Endometrial microvascular endothelial cells (primary cell): ENCODE results near the gene CCDC12. TPM values are rescaled to one million over a fixed set of nuclear protein-coding genes. Genes with fewer than 3 reads are reported as not detected.

Experiments used
- in situ Hi-C: cut with HindIII; loops from 2 replicates; pipeline ENCODE4 v1.10.0; 2017; ENCODE audit warnings: low sequenced_read_pairs, low pct_unique_long_range_greater_than_20kb; ENCODE audit errors: inconsistent ontology term
- total RNA-seq: library from RNA; depleted of rRNA; stranded (reverse); fragments of >200 nt; gene quantifications from one replicate; pipeline ENCODE4 v1.2.3, GENCODE V29; 2015; ENCODE audit errors: inconsistent ontology term

Gene CCDC12
- total RNA-seq, 1 donor from 2014 or later, result 27.0 TPM

DNA sequence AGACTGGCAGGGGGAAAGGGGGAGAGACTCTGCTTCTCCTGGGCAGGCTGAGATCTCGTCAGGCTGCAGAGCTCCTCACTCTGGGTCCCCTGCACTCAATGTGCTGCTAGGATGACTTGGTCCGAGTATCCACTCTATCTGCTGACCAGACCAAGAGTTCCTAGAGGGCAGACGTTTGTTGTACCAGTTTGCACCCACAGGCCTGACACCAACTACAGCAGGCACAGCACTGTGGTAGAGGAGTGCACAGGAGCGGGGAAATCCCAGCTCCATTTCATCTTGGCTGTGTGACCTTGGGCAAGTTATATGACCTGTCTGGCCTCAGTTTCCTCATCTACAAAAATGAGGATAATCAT is 29.0 kb downstream of the CCDC12 start:
- in situ Hi-C loops, result no loop called here

DNA sequence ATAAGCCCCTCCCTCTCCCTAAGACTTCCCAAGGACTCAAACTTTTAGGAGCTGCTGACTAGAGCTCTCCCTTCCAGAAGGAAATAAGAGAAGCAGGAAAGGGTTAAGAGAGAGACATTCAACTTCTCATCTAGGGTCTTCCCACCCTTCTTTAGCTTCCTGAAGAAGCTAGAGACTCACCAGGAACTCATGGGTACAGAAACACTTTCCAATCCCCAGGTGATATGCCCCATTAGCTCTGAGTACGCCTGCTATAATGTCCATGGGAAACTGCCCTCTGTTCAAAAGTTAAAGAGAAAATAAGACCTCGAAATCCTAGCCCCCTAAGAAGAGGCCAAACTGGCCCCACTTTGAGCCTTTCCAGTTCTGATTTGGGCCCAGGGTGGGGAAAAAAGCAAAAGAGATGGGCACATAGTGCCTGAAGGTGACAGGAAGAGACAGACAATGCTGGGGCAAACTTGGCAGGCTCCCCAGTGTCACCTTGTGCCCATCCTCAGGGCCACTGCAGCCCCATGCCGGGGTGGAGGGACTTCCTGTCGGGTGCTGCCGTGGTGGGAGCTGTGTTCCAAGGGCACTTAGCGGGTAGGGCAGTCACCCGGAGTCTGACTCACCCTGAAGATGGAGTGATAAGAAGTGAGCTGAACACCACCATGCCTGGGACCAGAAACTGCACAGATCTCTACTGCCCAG is 29.5 kb downstream of the CCDC12 start:
- in situ Hi-C loops, result no loop called here

DNA sequence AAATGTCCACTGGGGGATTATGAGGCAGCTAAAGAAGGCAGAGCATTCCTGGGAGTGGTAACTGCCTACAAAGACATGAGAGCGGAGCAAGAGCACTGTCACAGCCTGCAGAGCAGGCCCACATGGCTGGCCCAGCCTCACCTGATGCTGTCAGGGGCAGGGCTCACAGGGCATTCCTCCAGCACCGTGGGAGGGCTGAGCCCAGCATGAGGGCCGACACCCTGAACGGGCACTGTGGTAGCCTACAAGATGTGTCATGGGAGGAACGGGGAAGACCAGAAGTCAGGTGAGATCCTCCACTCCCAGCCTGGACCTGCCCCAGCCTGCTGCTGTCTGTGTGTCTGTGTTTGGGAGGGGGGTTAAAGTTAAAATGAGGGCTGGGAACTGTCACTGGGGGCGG is 30.1 kb downstream of the CCDC12 start:
- in situ Hi-C loops, result no loop called here

DNA sequence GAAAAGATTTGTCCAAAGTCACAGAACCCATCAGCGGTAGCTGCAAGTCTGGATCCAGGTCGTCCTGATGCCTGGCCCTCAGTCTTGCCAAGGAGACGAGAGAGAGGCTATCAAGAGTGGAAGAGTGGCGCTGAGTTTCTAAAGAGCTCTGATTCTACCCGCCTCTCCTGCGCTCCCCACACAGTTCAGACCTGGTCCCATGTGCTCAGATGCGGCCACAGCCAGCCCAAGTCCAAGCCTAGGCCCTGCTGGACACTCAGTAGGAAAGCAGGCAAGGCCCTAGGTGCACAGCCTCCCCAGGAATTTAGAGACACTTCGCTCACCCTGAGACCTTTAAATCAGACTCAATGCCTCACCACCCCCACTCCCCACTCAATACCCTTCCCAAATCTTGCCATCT is 32.4 kb downstream of the CCDC12 start:
- in situ Hi-C loops, result no loop called here

DNA sequence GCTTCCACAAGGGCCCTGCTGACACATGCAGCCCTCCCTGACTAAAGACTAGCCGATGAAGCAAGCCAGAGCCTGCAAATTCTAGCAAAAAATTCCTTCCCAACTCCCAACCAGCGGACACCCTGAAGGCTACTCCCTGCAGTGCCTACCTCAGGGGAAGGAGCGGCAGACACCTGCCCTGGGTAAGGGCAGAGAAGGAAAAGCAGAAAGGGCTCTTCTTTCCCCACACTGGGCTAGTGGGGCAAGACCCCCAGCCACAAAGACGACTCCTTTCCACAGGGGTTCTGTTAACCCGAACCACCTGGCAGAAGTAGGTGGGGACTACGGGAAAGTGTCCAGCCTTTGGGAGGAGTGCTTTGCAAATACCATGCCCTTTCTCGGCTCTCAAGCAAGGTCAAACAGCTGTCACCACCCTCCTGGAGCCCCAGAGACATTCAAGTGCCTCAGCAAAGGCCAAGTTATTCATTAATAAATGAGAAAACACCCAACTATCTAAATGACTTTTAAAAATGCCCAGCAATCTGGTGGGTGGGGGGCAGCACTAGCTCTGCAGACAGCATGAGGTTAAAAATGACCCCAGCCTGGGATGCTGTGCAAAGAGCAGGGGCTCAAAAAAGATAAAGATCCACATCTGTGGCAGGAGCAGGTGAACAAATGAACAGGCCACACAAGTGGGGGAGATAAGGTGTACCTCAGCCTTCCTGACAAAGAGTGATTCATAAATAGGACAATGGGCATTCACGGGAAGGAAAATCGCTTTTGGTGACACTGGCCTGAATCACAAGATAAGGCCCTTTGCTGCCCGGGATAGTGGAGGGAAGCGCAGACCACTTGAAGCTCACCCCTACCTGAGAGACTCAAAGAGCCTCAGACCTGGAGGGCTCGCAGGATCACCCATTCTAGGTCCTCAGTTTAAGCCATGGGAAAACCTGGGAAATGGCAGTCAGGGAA is 33.0 kb downstream of the CCDC12 start:
- in situ Hi-C loops, result no loop called here

DNA sequence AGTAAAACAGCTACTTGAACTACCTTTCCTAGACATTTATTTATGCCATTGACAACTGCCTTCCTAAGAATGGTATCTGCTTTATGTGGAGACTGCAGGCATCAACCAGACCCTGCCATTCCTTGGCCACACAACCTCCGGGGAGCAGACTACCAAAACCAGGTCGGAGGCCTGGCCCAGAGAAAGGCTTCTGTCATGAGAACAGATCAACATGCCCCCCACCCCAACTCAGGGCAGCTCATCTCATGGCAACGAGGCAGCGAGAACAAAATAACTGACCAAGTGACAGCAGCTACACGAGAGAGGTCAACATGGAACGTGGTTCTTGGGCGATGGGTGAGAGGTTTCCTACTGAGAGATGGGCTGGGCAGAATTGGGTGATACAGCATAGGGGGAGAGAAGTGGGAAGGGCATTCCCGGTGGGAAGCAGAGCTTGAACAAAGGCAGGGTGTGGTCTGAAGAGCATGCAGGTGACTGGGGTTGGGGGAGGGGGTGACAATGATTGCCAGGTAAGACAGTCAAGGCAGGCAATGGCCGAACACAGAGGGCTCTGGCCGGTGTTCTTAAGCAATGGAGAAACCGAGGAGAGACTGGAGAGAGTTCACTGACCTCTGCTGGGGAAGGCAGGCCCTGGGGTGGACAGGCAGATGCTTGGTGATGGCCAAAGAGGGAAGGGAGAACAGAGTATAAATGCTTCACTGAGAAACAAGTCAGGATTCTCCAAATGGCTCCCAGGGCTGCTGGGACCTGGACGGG is 33.9 kb downstream of the CCDC12 start:
- in situ Hi-C loops, result no loop called here

DNA sequence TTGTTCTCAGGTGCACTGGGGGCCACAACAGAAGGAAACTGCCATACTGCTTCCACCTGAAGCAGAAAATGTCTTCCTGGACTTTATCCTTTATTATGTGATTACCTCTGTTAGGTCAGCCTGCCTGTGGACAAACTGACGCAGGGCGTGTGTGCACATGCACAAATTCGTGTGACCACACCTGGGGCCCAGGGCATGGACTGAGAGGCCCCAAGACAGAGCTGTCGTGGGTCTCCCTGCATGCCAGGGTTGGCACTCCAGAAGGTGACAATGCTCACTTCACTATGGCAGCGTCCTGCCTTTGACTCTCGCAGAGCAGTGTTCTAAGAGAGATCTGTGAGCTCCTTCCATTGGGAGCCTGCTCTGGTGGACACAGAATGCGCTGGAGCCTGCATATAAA is 34.5 kb downstream of the CCDC12 start:
- in situ Hi-C loops, result no loop called here

DNA sequence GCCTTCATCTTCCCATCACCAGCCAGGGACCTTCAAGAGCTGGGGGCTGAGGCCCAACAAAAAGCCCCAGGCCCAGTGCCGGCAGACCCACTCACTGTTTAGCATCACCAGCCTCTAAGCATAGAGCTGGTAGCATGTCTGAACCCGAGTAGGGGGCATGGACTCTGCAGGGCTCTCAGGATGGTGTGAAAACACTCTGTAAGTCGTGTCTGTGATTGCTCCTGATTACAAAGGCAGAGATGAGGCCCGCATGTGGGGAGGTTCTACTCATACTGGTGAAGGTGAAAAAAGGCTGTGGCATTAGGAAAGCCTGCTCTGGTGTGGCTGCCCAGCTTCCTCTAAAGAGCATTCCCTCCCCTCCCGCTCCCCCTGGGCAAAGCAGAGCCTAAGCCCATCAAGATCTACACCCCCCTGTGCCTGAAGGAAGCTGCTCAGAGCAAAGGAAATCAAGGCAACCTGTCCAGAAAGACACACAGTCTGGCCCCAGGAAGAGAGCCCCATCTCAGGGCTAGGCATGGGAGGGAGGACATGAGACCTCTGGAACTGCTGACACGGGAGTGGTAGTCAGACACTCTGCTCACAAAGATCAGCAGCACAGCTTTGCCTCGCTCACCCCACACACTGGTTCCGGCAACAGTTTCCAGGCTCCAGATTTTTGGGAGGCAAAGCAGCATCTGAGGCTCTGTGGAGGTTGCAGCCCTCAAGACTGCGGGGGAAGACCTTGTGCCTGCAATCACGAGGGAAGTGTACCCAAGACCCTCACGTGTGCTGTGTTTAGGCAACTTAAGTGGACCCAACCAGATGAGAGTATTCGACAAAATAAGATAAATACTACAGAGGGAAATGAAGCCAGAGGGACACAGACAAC is 36.7 kb downstream of the CCDC12 start:
- in situ Hi-C loops, result no loop called here

DNA sequence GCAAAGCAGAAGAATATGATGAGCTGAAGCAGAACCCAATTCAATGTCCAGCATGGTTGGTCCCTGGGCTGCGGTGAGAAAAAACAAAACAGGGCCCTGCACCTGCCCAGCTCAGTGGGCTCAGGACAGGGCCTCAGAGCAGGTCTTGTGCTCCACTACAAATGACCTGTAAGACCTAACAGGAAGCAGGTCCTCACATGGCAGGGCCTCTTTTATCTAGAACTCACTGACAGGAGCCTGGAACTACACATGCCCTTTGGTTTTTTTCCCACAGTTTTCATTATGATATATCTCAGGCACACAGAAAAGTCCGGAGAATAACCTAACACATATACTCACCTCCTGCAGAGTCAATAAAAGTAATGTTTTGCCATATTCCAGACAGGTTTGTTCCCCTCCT is 38.4 kb downstream of the CCDC12 start:
- in situ Hi-C loops, result no loop called here

DNA sequence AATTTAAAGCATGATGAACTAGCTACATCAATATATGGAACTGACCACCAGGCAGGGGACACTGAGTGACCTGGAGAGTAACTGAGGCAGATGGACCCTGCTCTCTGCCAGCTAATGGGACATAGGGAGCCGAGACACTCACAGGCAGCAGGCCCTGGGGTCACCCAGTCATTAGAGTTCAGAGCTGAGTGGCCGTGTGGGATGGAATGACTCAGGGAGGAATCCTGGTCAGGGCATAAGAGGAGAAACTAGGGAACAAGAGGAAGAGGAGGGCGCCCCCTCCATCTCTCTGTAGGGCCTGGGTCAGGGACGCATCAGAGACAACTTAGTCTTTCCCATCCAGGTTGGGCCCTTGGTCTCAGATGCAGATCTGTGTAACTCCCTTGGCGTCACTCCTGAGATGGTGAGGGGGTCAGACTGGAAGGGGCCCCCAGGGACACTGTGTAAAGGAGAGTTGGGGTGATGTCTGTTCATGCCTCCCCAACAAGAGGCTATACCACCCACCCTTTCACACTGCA is 39.8 kb downstream of the CCDC12 start:
- in situ Hi-C loops, result no loop called here

DNA sequence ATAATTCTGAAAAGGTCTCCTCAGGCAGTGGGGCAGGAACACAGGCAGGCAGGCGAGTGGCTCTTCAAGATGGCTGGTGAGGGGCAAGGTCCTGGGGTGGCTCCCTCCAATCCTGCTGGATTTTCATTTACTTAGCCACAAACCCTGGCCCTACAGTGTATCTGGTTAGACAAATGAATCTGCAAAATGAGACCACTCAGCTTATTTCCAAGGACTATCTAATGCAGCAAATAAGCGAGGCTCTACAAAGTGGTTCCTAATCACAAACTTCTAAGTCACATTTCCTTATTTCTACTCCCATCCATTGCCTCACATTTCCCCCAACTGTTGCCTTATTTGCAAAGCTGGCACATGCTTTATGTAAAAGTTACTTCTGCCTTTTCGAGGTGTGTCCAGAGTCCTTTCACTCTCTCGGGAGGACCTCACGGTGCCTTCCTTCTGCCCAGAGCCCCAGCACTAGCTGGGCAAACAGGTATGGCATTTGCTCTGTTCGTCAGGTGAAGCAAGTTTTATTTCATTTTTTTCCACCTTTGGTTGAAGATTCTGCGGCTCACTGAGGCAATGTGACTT is 40.5 kb downstream of the CCDC12 start:
- in situ Hi-C loops, result no loop called here

DNA sequence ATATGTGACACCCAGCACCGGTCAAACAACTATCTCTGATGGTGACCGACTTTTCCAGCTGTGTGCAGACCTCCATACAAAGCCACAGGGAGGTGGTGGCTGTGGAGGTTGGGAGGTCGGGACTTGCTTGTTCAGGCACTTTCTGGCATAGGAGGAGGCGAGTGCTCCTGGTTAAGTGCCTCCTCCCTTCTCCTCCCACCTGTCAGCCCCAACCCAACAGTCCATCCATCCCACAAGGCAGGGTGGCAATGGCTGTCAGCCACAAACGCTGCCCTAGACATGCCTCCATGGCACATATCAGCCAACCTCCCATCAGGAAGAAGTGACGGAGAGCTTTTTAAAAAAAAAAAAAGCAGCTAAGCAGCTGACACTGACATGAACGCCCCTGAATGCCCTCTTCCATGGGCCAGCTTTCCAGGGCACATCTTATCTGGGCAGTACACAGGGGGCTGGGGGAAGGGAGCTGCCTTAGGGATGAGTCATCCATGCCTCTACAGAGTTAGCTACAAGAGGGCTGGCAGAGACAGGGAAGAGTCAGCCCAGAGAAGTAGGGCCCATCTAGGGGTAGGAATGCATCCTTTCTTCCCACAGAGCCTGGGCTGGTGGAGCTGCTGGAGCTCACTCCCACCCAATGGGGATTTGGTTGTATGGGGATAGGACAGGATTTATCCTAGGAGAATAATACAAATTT is 41.2 kb downstream of the CCDC12 start:
- in situ Hi-C loops, result no loop called here

DNA sequence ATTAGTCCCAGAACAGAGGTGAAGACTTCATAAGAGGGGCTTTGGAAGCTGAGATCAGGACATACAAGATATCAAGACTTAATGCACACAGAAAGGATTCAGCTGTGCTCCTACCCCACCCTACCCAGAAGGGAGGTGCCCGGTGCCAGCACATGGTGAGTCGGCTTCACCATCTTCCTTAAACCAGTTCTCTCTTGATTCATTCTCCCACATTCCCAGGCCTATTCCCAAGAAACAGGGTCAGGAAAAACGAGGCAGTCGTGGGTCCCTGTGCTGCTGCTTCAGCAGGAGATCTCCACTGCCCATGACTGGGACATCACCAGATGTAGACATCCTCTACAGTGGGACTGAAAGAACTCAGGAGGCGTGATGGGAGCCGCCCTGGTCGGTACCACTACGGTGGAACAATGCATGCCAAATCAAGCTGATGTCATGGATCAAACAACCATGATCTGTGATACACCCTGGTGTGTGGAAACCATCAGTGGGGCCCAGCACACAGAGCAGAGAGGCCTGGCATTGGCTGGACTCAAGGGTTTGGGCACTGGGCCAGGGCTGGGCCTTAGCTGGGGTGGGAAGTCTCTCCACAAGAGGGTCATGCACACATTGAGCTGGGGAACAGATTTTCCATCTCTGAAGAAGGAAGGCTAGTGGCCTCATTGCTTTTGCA is 41.9 kb downstream of the CCDC12 start:
- in situ Hi-C loops, result no loop called here

DNA sequence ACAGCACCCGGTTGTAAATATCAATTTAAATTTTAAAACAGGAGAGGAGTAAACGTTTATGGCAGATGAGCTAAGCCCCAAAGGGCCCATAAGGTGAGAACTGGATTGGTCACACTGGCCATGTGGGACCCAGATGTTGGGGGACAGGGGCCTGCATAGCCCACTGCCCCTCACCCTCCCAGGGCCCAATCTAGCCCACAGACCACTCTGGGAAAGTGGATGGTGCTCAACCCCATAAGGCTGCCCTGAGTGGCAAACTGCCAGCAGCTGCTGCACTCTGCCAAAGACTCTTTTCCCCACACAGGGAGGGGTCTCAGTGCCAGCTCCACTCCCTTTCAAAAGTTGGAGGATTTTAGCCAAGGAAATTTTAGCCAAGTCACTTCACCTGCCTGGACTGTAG is 42.5 kb downstream of the CCDC12 start:
- in situ Hi-C loops, result no loop called here

DNA sequence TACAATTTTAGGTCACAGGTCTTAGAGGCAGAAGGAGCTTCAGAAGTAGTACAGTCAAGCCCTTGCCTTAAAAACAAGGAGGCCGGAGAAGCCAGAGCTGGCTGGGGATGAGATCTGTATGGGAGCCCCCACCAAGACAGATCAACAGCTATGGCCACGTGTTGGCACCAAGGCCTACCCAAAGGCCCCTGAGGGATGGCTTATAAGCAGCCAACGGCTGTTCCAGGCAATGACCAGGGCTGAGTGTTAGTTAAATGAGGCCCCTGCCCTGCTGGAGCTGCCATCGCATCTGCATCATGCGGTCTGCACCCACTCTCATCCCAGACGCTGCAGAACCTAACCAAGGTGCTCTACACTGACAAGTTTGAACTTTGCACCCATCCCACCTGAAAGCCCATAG is 43.3 kb downstream of the CCDC12 start:
- in situ Hi-C loops, result no loop called here

DNA sequence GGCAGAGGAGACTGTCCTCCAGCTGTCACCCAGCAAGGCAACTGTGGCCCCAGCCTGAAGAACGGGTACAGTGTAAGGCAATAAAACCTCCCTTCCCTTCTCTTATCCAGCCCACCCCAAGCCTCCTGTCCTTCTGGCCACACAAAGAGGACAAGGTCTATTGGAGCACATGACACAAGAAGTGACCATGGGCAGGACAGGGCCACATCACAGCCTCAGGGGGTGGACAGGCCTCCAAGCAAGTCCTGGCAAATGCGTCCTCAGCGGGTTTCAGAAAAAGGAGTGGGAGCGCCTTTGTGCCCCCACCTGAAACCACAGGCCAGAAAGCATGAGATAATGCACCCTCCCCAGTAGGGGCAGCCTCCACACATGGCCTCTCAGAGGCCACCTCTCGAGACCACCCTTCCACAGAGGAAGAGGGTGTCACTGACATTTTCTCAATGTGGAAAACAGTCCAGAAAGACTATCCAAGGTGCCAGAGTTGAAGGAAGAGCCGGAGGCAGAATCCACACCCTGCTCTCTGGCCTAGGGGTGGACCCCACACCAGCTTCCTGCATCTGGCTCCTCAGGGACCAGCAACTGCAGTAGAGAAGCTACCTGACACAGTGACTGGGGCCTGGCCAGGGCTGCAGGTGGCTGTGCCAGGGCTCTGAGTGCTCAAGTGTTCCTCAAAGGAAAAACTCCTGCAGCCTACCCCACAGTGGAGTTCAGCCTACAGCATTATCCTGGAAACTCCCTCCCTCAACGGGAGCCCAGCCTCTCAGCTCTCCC is 43.9 kb downstream of the CCDC12 start:
- in situ Hi-C loops, result no loop called here
